Limb (tissue), 2 donors: ENCODE results near the gene LPP.

ENCODE experiments used
- DNase-seq, 2 donors: peaks; one replicate each; pipeline ENCODE4 v3.0.0-alpha.2; 2016; ENCODE audit errors: extremely low spot score in 2 of 2

LPP gene

GRCh38 chr3:188296761-188297612, 143.0 kb downstream of the LPP start:
- no peak for DNase-seq

GRCh38 chr3:188298585-188298984, 144.6 kb downstream of the LPP start:
- no peak for DNase-seq

- DNase-seq: no peak
Measured at GRCh38 chr3:188299068-188299467, 145.1 kb downstream of the LPP start.

GRCh38 chr3:188299708-188300107, 145.8 kb downstream of the LPP start:
- DNase-seq: no peak

GRCh38 chr3:188301147-188301546, 147.2 kb downstream of the LPP start:
- no peak for DNase-seq

- no peak for DNase-seq
Measured at GRCh38 chr3:188303286-188303799, 149.4 kb downstream of the LPP start.

- no peak for DNase-seq
Measured at GRCh38 chr3:188303823-188304222, 149.9 kb downstream of the LPP start.

- DNase-seq: no peak
Measured at GRCh38 chr3:188304501-188304900, 150.5 kb downstream of the LPP start.

- no peak for DNase-seq
Measured at GRCh38 chr3:188305220-188305619, 151.3 kb downstream of the LPP start.

- DNase-seq: no peak
Measured at GRCh38 chr3:188306435-188307005, 152.6 kb downstream of the LPP start.

GRCh38 chr3:188309437-188310269, 155.7 kb downstream of the LPP start:
- DNase-seq: no peak

GRCh38 chr3:188310270-188310710, 156.3 kb downstream of the LPP start:
- no peak for DNase-seq

- DNase-seq: no peak
Measured at GRCh38 chr3:188315553-188315952, 161.6 kb downstream of the LPP start.

- DNase-seq: no peak
Measured at GRCh38 chr3:188316021-188316722, 162.2 kb downstream of the LPP start.

GRCh38 chr3:188316723-188317070, 162.7 kb downstream of the LPP start:
- DNase-seq: no peak

- no peak for DNase-seq
Measured at GRCh38 chr3:188319569-188319968, 165.6 kb downstream of the LPP start.

- DNase-seq: no peak
Measured at GRCh38 chr3:188320757-188321156, 166.8 kb downstream of the LPP start.

- DNase-seq: no peak
Measured at GRCh38 chr3:188321258-188321657, 167.3 kb downstream of the LPP start.

- no peak for DNase-seq
Measured at GRCh38 chr3:188322135-188322887, 168.4 kb downstream of the LPP start.

- DNase-seq: no peak
Measured at GRCh38 chr3:188323067-188323842, 169.3 kb downstream of the LPP start.
